Activated T-cell treated with anti-CD3 and anti-CD28 coated beads for 1 hour (primary cell): ENCODE measurements around the gene MCM5.

Experiments
- DNase-seq: peaks from one replicate; pipeline ENCODE4 v3.0.0-alpha.2; 2020; ENCODE audit warnings: low read depth

The MCM5 gene

DNA sequence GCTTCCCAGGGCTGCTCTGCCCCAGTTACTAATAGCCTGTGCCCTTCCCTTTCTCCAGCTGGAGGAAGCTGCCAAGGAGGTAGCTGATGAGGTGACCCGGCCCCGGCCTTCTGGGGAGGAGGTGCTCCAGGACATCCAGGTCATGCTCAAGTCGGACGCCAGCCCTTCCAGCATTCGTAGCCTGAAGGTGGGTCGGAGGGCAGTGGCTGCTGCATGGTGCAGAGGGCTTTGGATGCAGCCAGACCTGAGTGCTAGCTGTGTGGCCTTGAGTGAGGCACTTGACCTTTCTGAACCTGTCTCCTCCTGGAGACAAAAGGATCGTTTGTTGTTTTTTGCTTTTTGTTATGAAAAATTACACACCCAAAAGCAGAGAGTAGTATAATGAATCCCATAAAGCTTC, 3.4 kb downstream of the MCM5 start:
- DNase-seq, result no peak

DNA sequence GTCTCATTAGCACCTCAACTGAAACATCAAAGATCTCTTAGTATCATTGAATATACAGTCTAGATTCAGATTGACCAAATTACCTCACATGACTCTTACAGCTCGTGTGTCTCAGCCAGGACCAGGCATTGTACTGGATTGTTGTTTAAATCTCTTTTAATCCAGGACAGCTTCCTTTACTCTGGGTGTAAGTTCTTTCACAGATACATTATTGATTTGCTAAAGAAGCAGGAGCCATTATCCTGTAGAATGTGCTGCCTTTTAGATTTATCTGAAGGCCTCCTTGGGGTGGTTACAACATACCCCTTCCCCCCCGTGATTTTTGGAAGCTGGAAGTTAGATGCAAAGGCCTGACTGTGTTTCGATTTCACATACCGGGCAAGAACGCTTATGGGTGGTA, 4.2 kb downstream of the MCM5 start:
- DNase-seq, result no peak

DNA sequence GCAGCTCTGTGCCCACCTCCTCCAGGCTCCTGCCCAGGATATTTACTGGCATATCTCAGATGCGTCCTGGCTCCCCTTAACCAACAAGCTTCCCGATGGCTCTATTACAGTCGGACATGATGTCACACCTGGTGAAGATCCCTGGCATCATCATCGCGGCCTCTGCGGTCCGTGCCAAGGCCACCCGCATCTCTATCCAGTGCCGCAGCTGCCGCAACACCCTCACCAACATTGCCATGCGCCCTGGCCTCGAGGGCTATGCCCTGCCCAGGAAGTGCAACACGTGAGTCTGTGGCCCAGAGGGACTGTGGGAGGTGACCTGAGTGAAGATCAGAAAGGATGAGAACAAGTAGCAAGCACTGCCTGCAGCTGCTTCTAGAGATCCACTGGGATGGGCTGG, 6.5 kb downstream of the MCM5 start:
- DNase-seq, result no peak

DNA sequence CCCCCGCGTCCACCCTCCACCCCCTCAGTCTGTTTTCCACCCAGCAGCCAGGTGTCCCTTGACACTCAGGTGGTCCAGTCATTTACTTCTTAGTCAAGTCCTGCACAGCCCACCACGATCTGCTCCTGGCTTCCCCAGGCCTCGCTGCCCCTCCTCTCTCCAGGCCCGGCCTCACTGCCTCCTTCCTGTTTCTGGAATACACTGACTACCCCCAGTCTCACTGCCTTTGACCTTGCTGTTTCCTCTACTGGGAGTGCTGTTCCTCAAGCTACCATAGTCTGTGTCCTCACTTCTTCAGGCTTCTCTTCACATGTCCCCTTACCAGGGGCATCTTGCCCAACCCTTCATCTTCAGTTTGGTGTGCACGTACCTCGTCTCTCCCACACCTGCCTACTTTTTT, 7.4 kb downstream of the MCM5 start:
- DNase-seq, result no peak

DNA sequence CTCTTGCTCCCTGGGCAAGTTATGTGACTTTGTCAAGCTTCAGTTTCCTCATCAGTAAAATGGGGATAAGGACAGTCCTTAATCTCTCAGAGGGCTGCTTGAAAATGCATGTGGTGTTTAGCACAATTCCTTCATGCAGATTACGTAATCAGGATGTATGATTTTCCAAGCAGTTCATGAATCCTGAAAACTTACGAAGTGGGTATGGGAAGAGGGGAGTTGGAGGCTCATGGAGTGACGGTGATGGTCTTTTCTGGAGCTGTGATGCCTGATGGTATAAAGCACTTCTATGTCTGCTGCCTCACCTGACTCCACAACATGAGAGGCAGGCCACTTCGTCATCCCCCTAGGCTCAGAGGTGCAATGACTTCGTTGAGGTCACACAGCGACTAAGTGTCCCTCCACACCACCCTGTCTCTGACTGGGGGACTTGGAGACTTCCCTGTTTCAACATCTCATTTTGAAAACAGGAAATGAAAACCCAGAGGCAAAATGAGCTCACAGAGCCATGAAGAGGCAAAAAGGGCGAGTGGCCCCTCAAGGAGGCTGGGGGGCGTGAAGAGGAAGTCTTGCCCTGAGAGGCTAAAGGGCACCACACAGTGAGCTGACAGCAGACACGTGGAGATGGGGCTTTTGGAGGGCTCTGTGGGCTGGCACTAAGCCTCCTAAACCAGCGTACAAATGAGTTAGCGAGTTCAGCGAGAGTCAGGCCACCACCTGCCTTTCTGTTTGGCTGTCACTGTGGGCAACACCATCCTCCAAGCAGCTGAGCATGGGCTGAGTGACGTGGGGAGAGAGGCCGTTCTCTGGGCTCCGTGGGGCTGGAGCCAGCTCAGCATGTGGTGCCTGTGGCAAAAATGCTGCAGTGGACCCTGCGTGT, 10.1 kb downstream of the MCM5 start:
- no peak for DNase-seq

DNA sequence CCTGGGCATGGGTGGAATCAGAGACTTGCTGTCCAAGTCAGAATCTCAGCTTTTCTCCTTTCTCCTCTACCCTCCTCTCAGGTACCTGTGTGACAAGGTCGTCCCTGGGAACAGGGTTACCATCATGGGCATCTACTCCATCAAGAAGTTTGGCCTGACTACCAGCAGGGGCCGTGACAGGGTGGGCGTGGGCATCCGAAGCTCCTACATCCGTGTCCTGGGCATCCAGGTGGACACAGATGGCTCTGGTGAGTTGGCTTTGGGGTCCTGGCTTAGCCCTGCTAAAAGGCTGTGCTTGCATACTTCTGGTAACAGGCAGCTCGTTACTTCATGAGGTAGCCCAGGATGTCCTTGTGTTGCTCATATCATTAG, 10.7 kb downstream of the MCM5 start:
- DNase-seq, result no peak

DNA sequence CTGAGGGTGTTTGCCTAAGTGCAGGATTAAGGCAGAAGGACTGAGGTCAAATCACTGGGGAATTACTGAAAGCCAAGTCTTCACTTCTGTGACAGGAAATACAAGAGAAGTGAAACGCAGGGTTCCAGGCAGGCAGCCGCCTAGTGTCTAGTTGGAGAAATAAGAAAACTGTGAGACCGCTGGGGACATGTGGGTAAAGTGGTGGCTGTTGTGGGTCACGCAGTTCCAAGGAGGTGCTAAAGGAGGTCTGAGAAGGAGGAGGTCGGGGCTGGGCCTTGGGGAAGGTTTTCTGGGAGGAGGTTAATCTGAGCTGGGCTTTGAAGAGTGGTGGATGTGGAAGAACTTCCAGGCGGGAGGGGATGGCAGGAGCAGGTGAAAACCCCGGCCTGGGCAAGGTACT, 11.2 kb downstream of the MCM5 start:
- no peak for DNase-seq

DNA sequence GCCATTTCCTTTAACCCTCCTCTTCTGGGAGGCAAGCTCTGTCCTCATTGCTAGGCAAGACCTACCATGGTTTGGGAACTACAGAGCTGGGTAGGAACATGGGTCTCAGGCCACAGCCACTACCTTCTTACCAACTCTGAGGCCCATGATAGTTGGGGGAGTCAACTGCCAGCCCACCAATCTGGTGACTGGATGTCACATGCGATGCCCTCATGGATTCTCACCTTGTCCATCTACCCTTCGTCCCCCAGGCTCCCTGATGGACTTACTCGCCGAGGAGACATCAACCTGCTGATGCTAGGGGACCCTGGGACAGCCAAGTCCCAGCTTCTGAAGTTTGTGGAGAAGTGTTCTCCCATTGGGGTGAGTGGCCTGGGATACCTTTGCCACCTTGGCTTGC, 13.7 kb downstream of the MCM5 start:
- no peak for DNase-seq

DNA sequence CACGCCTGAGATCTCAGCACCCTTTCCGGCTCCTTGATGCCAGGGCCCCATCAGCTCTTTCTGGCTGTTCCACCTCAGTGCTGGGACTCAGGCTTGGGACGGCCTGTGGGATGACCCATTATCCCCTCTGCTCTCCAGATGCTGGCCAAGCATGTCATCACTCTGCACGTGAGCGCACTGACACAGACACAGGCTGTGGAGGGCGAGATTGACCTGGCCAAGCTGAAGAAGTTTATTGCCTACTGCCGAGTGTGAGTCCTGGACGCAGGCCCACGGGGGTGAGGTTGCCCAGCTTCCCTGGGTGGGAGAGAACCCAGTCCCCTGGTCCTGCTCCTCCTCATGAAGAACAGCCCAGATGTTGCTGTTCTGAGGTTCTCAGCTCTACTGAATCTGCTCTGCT, 17.7 kb downstream of the MCM5 start:
- DNase-seq, result no peak

DNA sequence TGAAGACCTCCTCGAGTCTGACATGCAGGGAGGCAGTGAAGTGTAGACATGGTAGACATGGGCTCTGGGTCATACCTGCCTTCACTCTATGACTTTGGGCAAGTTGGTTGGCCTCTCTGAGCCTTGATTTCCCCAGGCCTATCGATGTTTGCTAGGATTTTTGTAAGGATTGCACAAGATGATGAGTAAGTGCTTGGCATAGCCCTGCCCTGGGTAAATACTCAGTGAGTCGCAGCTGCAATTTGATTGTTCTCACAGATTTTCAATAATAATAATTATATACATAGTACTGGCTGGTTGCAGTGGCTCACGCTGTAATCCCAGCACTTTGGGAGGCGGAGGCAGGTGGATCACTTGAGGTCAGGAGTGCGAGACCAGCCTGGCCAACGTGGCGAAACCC, 18.1 kb downstream of the MCM5 start:
- DNase-seq, result no peak

DNA sequence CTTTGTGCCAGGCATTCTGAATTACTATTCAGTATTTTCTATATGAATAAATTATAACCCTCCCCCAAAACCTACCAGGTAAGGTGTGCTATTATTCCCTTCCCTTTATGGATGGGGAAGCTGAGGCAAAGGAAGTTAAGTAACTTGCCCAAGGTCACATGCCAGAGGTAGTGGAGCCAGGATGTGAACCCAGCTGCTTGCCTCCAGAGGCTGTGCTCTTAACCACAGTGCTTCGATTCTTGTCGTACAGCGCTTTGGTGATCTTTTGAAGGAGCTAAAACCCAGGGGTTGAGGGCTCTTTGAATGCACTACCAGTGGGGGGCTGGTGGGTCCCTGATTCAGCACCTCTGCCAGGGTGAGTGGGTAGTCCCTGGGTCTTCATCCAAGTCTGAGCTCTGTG, 18.8 kb downstream of the MCM5 start:
- no peak for DNase-seq

DNA sequence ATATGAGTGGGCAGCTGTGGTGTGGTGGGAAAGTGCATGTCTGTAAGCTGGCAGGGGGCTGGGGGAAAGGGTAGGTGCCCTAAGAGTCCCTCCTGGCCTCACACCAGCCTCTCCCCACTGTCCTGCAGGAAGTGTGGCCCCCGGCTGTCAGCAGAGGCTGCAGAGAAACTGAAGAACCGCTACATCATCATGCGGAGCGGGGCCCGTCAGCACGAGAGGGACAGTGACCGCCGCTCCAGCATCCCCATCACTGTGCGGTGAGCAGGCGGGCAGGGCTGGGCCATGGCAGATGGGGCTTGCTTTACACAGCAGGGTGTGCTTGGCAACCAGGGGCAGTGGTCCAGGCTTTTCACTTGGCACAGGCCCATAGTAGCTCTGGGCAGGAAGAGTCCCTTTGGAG, 19.8 kb downstream of the MCM5 start:
- DNase-seq, result no peak

DNA sequence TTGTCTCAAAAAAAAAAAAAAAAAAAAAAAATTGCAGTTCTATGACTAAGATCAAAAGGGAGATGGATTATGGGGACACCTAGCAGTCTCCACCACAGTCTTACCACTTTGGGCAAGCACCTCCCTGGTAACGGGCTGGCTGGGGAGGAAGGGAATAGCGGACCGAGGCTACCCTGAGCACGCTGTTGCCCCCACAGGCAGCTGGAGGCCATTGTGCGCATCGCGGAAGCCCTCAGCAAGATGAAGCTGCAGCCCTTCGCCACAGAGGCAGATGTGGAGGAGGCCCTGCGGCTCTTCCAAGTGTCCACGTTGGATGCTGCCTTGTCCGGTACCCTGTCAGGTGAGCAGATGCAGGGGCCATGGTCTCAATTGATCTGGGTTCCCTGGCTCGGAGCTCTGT, 21.2 kb downstream of the MCM5 start:
- no peak for DNase-seq

DNA sequence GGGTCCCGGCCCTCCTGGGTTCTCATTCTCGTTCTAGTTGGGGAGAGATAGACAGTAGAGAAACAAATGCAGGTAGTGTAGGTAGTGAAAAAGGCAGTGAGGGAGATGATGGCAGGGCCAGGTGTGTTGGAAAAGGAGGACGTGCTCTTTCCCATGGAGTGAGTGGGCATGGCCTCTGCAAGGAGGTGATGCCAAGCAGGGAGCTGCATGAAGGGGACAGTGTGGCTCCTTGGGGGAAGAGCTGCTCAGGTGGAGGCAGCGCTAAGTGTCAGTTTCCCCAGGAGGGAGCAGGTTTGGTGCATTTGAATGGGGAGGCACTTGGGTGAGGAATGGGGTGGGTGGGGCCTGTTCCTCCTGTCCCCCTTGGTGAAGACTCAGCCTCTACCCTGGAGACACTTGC, 22.2 kb downstream of the MCM5 start:
- DNase-seq, result no peak

DNA sequence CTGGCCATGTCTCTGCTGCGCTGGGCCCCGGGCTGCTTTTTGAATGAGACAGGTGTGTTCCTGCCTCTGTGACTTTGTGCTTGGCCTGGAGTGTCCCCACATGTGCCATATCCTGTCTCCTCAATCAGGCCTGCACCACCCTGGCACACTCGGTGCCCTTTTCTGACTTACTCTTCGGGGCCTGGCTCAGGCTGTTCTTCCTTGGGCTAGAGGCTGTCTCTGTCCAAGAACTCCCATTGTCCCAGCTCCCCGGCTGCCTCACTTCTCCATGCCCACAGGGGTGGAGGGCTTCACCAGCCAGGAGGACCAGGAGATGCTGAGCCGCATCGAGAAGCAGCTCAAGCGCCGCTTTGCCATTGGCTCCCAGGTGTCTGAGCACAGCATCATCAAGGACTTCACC, 23.0 kb downstream of the MCM5 start:
- no peak for DNase-seq

DNA sequence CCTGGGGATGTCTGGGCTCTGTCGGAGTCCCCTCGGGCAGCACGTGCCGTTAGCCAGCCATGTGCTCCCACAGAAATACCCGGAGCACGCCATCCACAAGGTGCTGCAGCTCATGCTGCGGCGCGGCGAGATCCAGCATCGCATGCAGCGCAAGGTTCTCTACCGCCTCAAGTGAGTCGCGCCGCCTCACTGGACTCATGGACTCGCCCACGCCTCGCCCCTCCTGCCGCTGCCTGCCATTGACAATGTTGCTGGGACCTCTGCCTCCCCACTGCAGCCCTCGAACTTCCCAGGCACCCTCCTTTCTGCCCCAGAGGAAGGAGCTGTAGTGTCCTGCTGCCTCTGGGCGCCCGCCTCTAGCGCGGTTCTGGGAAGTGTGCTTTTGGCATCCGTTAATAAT, 24.1 kb downstream of the MCM5 start:
- no peak for DNase-seq

DNA sequence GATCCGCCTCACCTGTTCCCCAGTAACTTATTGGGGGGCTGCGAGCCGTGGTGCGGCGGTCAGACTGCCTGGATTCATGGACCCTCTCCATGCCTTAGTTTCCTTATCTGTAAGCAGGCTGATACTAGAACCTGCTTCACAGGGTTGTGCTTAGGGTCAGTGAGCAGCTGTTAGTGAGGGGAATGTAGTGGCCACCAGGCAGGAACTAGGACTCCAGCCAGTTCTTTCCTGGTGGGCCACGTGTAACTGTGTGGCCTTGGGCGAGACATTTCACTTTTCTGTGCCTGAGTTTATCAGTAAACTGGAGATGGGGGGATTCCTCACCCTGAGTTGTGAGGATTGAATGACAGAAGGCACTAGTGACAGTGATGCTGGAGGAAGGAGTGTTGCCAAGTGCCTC, 24.8 kb downstream of the MCM5 start:
- DNase-seq, result no peak

DNA sequence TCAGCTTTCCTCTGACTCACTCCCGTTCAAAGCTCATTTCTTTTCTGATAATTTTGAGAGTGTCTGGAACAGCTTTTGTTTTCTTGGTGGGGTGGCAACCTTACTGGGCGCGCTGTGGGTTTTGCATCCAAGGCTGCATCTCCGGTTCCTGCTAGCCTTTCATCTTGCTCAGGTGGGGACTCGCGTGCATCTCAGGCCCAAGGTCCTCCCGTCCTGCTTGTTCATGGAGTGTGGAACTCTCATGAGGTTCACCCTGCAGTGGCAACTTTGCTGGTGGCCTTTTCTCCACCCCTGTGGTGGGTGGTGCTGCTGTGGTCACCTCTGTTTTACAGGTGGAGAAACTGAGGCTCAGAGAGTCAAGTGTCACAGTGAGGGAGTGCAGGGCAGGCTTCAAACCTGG, 25.6 kb downstream of the MCM5 start:
- no peak for DNase-seq

DNA sequence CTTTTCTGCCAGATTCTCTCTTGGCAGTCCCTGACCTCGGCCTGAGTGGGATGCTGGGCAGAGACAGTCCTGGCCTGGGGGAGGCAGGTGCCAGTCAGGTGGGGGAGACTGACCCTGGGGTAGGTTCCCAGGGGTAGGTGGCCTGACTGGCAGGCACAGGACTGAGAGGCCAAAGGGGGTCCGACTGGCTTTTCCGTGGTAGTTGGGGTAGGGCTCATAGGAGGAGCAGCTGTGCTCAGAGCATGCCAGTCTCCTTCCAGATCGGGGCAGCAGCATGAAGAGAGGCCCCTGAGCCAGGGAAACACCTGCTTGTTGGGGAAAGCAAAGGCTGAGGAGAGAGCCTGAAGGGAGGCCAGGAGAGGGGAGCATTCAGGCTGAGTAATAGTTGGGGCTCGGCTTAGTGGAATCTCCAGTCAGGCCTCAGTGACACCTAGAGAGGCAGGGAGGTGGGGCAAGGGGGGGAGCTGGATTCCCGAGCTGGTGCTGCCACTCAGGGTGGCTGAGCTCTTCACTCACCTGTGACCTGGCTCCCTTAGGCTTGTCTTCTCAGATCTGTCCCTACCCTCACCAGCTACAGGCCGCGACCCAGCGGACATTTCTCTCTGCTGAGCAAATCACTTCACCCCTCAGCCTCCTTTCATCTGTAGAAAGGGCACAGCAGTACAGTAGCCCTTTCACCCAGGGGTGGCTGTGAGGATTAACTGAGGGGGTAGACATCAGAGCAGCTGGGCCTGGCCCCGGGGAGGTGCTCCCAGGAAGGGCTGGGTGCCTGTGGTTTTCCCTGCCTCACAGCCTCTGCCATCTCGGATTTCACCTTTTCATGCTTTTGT, 26.2 kb downstream of the MCM5 start:
- no peak for DNase-seq

DNA sequence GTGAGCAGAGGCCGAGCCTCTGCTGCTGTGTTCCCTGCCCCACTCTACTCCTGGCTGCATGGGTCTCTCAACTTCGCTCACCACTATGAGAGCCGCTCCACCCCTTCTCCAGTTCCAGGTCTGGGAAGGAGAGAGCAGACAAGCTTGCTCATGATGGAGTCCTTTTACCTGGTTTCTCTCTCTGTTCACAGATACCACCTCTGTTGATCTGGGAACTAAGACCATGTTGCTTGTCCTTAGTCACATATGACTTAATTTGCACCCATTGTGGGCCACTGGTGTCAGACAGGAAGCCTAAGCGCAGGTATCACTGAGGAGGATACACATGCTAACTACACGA, 26.8 kb downstream of the MCM5 start:
- DNase-seq, result no peak

DNA sequence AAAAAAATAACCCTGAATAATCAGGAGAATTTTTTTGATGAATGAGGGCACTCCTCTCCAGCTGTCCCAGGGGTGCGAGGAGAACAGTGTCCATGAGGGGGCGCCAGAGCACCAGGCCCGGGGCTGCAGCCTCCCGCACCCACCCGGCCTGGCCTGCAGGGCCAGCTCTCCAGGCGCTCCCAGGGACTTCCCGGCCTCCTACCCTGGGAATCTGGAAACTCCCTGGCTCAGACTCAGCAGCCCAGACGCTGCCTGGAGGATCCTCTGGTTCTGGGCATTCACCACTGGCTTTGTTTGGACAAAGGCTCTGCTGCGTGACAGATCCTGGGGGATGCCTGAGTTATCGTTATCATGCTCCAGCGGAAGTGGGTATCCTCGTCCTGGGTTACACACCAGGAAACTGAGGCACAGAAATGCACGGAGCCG, 31.0 kb downstream of the MCM5 start:
- peak; percentile 60 for DNase-seq

DNA sequence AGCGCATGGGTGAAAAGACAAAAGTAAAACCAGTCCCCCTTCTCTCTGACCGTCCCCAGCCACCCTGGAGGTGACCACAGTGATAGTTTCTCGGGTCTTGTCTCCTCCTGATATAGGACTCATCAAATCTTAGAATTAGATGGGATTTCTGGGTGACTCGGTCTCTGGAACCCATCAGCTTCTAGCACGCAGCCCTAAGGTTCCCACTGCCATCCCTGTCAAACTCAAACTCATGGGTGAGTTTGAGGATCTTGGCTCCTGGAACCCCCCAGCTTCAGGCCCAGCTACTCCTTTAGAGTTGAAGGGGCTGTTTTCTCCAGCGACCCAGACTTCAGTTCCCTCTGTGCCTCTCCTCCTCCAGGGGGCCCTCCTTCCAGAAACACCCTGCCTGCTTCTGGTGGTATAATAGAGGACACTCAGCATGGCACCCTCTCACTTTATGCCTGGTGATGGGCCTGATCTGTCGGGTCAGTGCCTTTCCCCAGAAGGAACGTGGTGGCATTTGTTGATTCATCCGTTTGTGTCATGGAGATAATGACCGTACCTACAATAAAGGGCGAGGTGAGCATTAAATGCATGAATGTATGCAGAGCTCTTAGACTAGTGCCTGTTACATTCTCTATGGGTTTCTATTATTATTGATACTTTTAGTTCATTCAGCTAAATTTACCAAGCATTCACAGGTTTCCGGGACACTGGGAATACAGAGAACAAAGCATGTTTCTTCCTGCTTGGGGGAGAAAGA, 31.7 kb downstream of the MCM5 start:
- DNase-seq, result no peak
